ENCODE results near the gene ITPR2. TPM values are rescaled to one million over a fixed set of nuclear protein-coding genes. Genes with fewer than 3 reads are reported as not detected.
"Not testable (repeated sequence)": the region's sequence is repeated elsewhere in the genome, so short reads cannot be mapped to it uniquely, and the experiment has no call there.

The ITPR2 gene
- total RNA-seq, 1 donor from 2014 or later = 16.7 TPM

GRCh38 chr12:26323673-26324072 is 509.3 kb downstream of the ITPR2 start:
- TF ChIP-seq CTCF (conservative IDR thresholded peaks at IDR 0.05) = no peak
- no peak for DNase-seq (ENCODE audit: low read depth, low spot score)
- no peak overlapping the region for H3K4me3 Mint-ChIP-seq
- no peaks in the 10 kb centered on the region for H3K27me3 Mint-ChIP-seq (ENCODE audit: low read depth)
- no peak overlapping the region for H3K27ac Mint-ChIP-seq (ENCODE audit: unreplicated experiment)
- no peaks in the 10 kb centered on the region for H3K36me3 Mint-ChIP-seq (ENCODE audit: low read depth)
- no peaks in the 10 kb centered on the region for H3K9me3 Mint-ChIP-seq
- H3K4me1 Mint-ChIP-seq = peaks cover 13% of the 10 kb centered on the region

- no peak overlapping the region for H3K4me3 Mint-ChIP-seq
- H3K36me3 Mint-ChIP-seq (ENCODE audit: low read depth) = peaks cover 6% of the 10 kb centered on the region
- no peaks in the 10 kb centered on the region for H3K27me3 Mint-ChIP-seq (ENCODE audit: low read depth)
- DNase-seq (ENCODE audit: low read depth, low spot score) = no peak
- H3K9me3 Mint-ChIP-seq = peaks cover 3% of the 10 kb centered on the region
- peak overlapping the region; percentile 25 for H3K27ac Mint-ChIP-seq (ENCODE audit: unreplicated experiment)
- no peak for TF ChIP-seq CTCF (conservative IDR thresholded peaks at IDR 0.05)
- peaks cover 17% of the 10 kb centered on the region for H3K4me1 Mint-ChIP-seq
These were observed 513.5 kb downstream of the ITPR2 start for GRCh38 chr12:26319511-26319910.

- Mint-ChIP-seq H3K4me1 (peaks cover 17% of the 10 kb centered on the region), H3K4me3 (no peak overlapping the region), H3K27me3 (ENCODE audit: low read depth) (no peaks in the 10 kb centered on the region), H3K9me3 (peaks cover 8% of the 10 kb centered on the region), H3K36me3 (ENCODE audit: low read depth) (peaks cover 8% of the 10 kb centered on the region), H3K27ac (ENCODE audit: unreplicated experiment) (no peak overlapping the region)
- TF ChIP-seq CTCF (conservative IDR thresholded peaks at IDR 0.05) = no peak
- DNase-seq (ENCODE audit: low read depth, low spot score) = no peak
These were observed 514.3 kb downstream of the ITPR2 start for GRCh38 chr12:26318661-26319068.

- Mint-ChIP-seq H3K36me3 (ENCODE audit: low read depth) (peaks cover 10% of the 10 kb centered on the region), H3K9me3 (peaks cover 14% of the 10 kb centered on the region), H3K4me3 (no peak overlapping the region), H3K27me3 (ENCODE audit: low read depth) (no peaks in the 10 kb centered on the region), H3K27ac (ENCODE audit: unreplicated experiment) (no peak overlapping the region), H3K4me1 (peaks cover 17% of the 10 kb centered on the region)
- TF ChIP-seq CTCF (conservative IDR thresholded peaks at IDR 0.05) = no peak
- DNase-seq (ENCODE audit: low read depth, low spot score) = no peak
These were observed 514.9 kb downstream of the ITPR2 start for GRCh38 chr12:26317942-26318575.

GRCh38 chr12:26314103-26314502 is 518.9 kb downstream of the ITPR2 start:
- not testable (repeated sequence) for H3K27me3 Mint-ChIP-seq (ENCODE audit: low read depth); H3K4me3 Mint-ChIP-seq; DNase-seq (ENCODE audit: low read depth, low spot score)
- Mint-ChIP-seq H3K27ac (ENCODE audit: unreplicated experiment) (peak overlapping the region; percentile 21), H3K36me3 (ENCODE audit: low read depth) (peaks cover 18% of the 10 kb centered on the region), H3K4me1 (peaks cover 12% of the 10 kb centered on the region), H3K9me3 (peaks cover 21% of the 10 kb centered on the region)

- not testable (repeated sequence) for H3K27me3 Mint-ChIP-seq (ENCODE audit: low read depth); H3K4me1 Mint-ChIP-seq; H3K27ac Mint-ChIP-seq (ENCODE audit: unreplicated experiment); DNase-seq (ENCODE audit: low read depth, low spot score); H3K4me3 Mint-ChIP-seq
- Mint-ChIP-seq H3K9me3 (peaks cover 28% of the 10 kb centered on the region), H3K36me3 (ENCODE audit: low read depth) (peaks cover 18% of the 10 kb centered on the region)
These were observed 522.5 kb downstream of the ITPR2 start for GRCh38 chr12:26310489-26310888.
